Fibroblast of skin of back (primary cell): ENCODE results near the gene SBF1.

Source experiments
- DNase-seq: peaks from one replicate; pipeline ENCODE4 v3.0.0-alpha.2; 2013

The SBF1 gene

DNA sequence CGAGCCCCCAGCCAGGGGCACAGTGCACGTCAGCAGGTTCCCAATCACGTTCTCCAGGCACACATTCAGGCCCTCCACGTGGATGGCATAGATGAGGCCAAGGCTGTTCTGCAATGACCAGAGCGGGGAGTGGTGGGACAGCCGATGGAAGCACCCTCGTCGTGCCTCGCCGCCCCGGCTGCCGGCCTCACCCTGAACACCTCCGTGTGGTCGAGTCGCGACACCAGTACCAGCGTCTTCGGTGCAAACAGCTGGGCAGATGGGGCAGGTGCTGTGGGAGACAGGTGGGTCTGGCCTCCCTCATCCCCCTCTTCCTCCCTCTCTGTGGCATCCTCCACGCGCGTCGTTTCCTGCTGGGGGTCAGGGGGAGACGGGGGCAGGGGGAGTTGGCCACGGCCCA is 7.5 kb downstream of the SBF1 start:
- DNase-seq = no peak

GRCh38 chr22:50465066-50465930 is 9.5 kb downstream of the SBF1 start:
- no peak for DNase-seq

DNA sequence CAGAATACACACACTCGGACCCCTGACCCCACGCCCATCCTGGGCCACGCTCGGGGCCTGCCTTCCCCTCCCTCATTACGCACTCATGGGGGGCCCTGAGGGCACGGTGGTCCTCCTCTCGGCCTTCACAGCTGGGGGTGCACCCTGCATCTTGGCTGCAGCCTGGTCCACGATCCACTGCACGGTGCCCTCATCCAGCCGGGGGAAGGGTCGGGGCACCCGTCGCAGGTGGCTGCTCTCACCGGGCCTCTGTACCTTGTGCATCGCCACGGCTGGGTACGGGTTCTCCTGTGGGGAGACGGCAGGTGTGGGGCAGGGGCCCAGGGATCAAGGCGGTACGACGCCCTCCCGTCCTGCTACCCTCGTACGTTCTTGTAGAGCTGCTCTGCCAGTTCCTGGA is 10.4 kb downstream of the SBF1 start:
- no peak for DNase-seq

GRCh38 chr22:50463188-50463900 is 11.5 kb downstream of the SBF1 start:
- DNase-seq = no peak

GRCh38 chr22:50461979-50462540 is 12.8 kb downstream of the SBF1 start:
- DNase-seq = no peak

GRCh38 chr22:50461536-50461935 is 13.3 kb downstream of the SBF1 start:
- DNase-seq = no peak

- no peak for DNase-seq
Measured at GRCh38 chr22:50460938-50461337, 13.9 kb downstream of the SBF1 start.

GRCh38 chr22:50459496-50460140 is 15.2 kb downstream of the SBF1 start:
- DNase-seq = no peak

DNA sequence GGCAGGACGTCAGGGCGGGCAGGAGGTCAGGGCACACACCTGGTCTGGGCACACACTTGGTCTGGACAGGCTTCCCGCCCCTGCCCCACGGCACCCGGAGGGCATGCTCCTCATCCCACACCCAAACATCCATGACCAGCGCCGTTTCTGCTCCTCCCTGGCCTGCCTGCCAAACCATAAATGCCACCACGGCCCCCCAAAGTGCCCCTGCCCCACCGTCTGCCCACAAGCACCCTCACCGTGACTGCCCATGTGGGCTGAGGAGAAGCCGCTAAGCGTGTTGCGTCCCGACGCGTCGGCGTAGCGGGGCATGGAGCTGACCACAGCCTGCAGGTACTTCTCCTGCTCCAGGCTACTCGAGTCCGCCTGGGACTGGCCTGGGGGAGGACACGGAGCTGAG is 15.8 kb downstream of the SBF1 start:
- DNase-seq = no peak

DNA sequence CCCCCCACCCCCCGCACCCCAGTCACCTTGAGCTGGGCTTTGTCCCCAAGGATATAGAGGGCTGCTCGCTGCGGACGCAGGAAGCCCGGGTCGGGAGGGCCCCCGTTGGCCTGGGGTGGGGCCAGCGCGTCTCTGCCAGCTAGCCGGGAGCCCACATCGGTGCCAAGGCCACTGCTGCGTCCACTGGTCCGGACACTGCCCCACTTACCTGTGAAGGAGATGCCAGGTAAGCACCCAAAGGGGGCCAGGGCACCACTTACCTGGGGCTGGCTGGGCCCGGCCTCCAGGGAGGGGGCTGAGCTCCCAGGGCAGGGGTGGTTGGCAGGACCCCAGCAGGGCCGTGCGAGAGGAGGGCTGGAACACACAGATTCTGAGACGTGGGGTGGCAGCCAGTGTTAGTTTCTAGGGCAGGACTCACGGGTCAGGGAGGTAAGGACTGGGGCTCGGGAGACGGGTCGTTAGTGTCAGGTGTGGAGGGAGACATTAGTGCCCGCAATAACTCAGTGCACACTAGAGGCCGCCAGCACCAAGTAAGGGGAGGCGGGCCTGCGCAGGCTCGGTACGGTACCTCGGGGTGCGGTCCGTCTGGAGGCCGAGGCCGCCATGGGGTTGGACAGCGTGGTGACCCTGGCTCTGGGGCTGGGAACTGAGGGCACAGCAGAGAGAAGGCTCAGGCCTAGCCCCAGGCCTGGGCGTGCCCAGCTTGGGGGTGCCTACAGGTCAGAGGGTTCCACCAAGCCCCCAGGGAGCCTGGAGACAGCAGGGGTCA is 18.2 kb downstream of the SBF1 start:
- no peak for DNase-seq

GRCh38 chr22:50456026-50456425 is 18.8 kb downstream of the SBF1 start:
- no peak for DNase-seq

GRCh38 chr22:50455201-50455600 is 19.6 kb downstream of the SBF1 start:
- DNase-seq = no peak

DNA sequence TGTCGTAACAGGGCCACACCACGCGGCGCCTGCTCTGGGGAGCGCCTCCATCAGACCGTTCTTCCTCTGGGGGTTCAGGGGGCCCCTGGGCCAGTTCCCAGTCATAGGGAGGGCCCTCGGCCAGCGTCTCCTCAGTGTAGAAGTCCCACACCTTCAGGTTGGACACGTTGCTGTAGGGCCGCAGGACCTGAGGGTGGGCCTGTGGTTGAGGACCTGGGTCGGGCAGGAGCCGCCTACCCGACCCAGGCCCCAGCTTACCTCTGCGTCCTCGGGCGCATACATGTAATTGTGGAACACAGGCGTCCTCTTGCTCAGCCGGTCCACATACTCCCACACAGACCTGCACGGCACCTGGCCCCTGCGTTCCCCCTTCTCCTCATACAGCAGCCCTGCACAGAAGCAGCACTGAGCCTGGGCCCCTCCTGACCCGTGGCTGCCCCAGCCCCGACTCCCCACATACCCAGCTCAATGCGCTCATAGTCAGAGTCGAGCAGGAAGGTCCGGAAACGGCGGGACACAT is 20.2 kb downstream of the SBF1 start:
- DNase-seq = no peak

- no peak for DNase-seq
Measured at GRCh38 chr22:50452649-50453048, 22.2 kb downstream of the SBF1 start.

DNA sequence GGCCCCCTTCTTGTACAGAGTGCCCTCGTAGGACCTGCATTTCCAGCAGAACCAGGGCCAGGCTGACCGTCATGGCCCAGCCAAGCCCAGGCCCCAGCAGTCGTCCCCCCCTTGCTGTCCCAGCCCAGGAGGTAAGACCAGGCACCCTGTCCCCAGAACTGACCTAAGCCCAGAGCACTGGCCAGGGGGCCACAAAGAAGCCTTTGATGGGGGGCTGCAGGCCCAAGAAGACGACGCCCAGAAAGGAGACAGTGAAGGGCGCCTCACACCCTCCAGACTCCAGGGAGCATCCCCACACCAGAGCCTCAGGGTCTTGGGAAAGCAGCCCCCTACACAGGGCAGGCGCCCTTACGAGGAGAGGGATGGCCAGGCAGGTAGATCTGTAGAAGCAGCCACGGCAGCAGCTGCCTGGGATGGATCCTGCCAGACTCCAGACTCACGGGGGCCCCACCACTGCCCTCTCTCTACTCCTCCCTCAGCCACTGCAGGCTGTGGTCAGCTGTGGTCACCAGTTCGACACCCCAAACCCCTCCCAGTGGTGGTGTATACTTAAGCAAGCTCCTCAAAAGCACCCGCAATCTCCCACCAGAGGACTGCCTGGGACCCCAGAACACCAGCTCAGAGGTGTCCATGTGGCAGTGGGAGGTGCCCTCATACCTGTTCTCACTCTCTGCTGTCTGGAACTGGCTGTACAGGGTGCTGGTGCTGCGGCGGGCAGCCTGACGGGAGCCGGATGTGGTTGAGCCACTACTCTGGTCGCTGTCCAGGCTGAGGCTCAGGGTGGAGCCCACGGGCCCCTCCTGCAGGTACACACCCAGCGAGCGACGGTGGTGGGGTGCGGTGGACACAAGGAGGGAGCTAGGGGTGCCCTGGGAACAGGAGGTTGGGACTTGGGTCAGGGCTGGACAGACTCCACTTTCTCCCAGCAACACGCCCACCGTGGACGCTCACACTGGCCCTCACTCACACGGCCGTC is 27.0 kb downstream of the SBF1 start:
- DNase-seq = no peak

- no peak for DNase-seq
Measured at GRCh38 chr22:50446708-50447575, 27.9 kb downstream of the SBF1 start.

- DNase-seq = no peak
Measured at GRCh38 chr22:50445880-50446707, 28.7 kb downstream of the SBF1 start.

DNA sequence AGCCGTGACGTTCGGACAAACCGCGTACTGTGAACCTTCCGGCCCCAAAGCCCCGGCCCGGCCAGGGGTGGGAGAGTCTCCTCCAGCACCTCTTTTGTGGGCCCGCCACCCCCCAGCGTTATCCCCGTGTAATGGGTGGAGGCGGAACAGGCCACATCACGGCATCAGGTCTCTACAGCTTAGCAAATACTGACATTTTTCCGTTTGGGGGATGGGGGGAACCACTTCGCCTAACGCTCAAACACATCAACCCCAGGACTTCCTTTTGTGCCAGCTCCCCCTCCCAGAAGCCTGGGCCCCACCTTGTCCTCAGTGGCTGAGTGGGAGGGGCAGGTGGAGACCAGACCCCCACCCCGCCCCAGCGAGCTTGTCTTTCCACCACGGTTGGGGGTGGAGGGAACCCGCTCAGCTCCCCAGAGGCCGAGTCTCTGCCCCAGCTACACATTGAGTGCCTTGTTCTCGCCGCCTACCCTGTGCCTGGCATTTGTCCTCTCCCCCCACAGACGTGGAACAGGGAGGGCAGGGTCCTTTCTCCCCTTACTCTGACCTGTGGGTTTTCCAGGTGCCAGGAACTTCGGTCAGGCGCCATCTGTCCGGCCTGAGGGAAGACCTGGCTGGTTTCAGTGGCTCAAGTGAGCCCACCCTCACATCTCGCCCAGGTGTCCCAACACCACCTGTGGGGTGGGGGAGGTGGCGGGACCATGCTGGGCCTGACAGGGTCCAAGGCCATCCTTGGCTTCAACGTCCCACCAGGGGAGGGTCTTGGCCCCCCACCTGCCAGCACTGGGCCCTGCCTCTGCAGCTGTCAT is 29.6 kb downstream of the SBF1 start:
- DNase-seq = no peak
